Muscle of arm (tissue), 12 donors: ENCODE measurements around the gene LRMDA. TPM values are rescaled to one million over a fixed set of nuclear protein-coding genes. Genes with fewer than 3 reads are reported as not detected.

Source experiments
- DNase-seq: peaks from one replicate; pipeline ENCODE4 v3.0.0-alpha.2; 2013
- polyA plus RNA-seq, 12 donors: library from polyadenylated mRNA; unstranded; fragments of 120-200 nt; gene quantifications; one replicate each; pipeline ENCODE4 v1.2.1, GENCODE V29; 2013; ENCODE audit not compliant: insufficient read length in 12 of 12

LRMDA gene
- polyA plus RNA-seq, 12 donors: 3.5 to 6.7 (median 5.2) TPM; not detected in 2

GRCh38 chr10:76252733-76253132 lies 821.3 kb downstream of the LRMDA start:
- DNase-seq: no peak

- no peak for DNase-seq
Observed at GRCh38 chr10:76255241-76255640, 823.8 kb downstream of the LRMDA start.

- DNase-seq: no peak
Observed at GRCh38 chr10:76257816-76258215, 826.4 kb downstream of the LRMDA start.

- no peak for DNase-seq
Observed at GRCh38 chr10:76265441-76266113, 834.2 kb downstream of the LRMDA start.

GRCh38 chr10:76268530-76268929 lies 837.1 kb downstream of the LRMDA start:
- no peak for DNase-seq

GRCh38 chr10:76268954-76269353 lies 837.5 kb downstream of the LRMDA start:
- no peak for DNase-seq

- DNase-seq: no peak
Observed at GRCh38 chr10:76270464-76270863, 839.0 kb downstream of the LRMDA start.

GRCh38 chr10:76274933-76275332 lies 843.5 kb downstream of the LRMDA start:
- DNase-seq: no peak

GRCh38 chr10:76278811-76279460 lies 847.5 kb downstream of the LRMDA start:
- no peak for DNase-seq

- no peak for DNase-seq
Observed at GRCh38 chr10:76281659-76282058, 850.2 kb downstream of the LRMDA start.

GRCh38 chr10:76282061-76283025 lies 850.9 kb downstream of the LRMDA start:
- no peak for DNase-seq

- no peak for DNase-seq
Observed at GRCh38 chr10:76284351-76284750, 852.9 kb downstream of the LRMDA start.

- no peak for DNase-seq
Observed at GRCh38 chr10:76285012-76285411, 853.6 kb downstream of the LRMDA start.

- DNase-seq: no peak
Observed at GRCh38 chr10:76285515-76285914, 854.1 kb downstream of the LRMDA start.

- DNase-seq: no peak
Observed at GRCh38 chr10:76286536-76286935, 855.1 kb downstream of the LRMDA start.

- DNase-seq: no peak
Observed at GRCh38 chr10:76287856-76288255, 856.4 kb downstream of the LRMDA start.

- DNase-seq: no peak
Observed at GRCh38 chr10:76291175-76291574, 859.8 kb downstream of the LRMDA start.

GRCh38 chr10:76291885-76292284 lies 860.5 kb downstream of the LRMDA start:
- DNase-seq: no peak

- DNase-seq: no peak
Observed at GRCh38 chr10:76296957-76297356, 865.5 kb downstream of the LRMDA start.

- DNase-seq: no peak
Observed at GRCh38 chr10:76297358-76297757, 865.9 kb downstream of the LRMDA start.

- DNase-seq: no peak
Observed at GRCh38 chr10:76297780-76298281, 866.4 kb downstream of the LRMDA start.

GRCh38 chr10:76298329-76298728 lies 866.9 kb downstream of the LRMDA start:
- no peak for DNase-seq
